ENCODE data around the gene TNXB.
A peak's percentile ranks its signal among the peaks of the same experiment; 100 is the strongest.

TNXB gene

GRCh38 chr6:32153564-32154513 is 44.7 kb upstream of the TNXB start, which contains the start of gene PPT2:
TSS of gene PPT2 (plus strand) at chr6:32154141. CDS start at chr6:32154595, 454 bp downstream.
- Histone ChIP-seq H3K4ac (ENCODE audit: low read length) (peak within 1 kb of the TSS; percentile 26), H3K4me1 (ENCODE audit: control insufficient read depth in 2 of 2, insufficient read depth in 1 of 2, low read depth in 1 of 2, low read length in 2 of 2) (peaks cover 15 to 26% of the 10 kb centered on the region in 2 donors), H3K27me3 (ENCODE audit: control insufficient read depth in 3 of 3, insufficient read depth in 3 of 3, low read depth in 1 of 3, low read length in 3 of 3) (peaks cover 0 to 30% (median 0%) of the 10 kb centered on the region in 3 experiments), H2BK120ac (ENCODE audit: low read depth, low read length) (peak within 1 kb of the TSS; percentile 62), H3K14ac (ENCODE audit: low read length) (peak within 1 kb of the TSS; percentile 86), H3K4me3 (ENCODE audit: low read length in 2 of 2) (peak within 1 kb of the TSS; percentile 60 to 97), H2BK5ac (ENCODE audit: low read length) (peak within 1 kb of the TSS; percentile 90), H2AFZ (ENCODE audit: low read length) (peak within 1 kb of the TSS; percentile 76), H3K9me3 (replicated peaks in 1 of 2; ENCODE audit: control insufficient read depth in 2 of 2, insufficient read depth in 1 of 2, low read depth in 1 of 2, low read length in 2 of 2) (no peaks in the 10 kb centered on the region), H4K8ac (ENCODE audit: low read depth, low read length) (no peak within 1 kb of the TSS), H3K36me3 (replicated peaks in 1 of 2; ENCODE audit: control insufficient read depth in 2 of 2, insufficient read depth in 2 of 2, low read length in 2 of 2) (peaks cover 25 to 38% of the 10 kb centered on the region in 2 donors), H3K27ac (replicated peaks; ENCODE audit: low read length) (peak within 1 kb of the TSS; percentile 89), H4K91ac (ENCODE audit: low read depth, low read length, poor library complexity) (no peak within 1 kb of the TSS), H2AK5ac (ENCODE audit: low read depth, low read length) (peak within 1 kb of the TSS; percentile 88), H3K79me1 (ENCODE audit: low read depth, low read length) (peaks cover 19% of the 10 kb centered on the region), H3K18ac (ENCODE audit: low read length) (peak within 1 kb of the TSS; percentile 94), H3K4me2 (ENCODE audit: insufficient read depth, low read length, poor library complexity, severe bottlenecking) (peak within 1 kb of the TSS; percentile 87), H3K23ac (ENCODE audit: low read depth, low read length, poor library complexity) (peak within 1 kb of the TSS; percentile 89), H2BK15ac (ENCODE audit: low read length) (peak within 1 kb of the TSS; percentile 56), H3K9ac (ENCODE audit: low read depth, low read length, poor library complexity) (peak within 1 kb of the TSS; percentile 95), H2BK12ac (ENCODE audit: low read length) (no peak within 1 kb of the TSS)
- WGBS, 2 donors (ENCODE audit: extremely low coverage in 2 of 2, insufficient read length in 2 of 2, insufficient replicate concordance in 1 of 2), result no CpG with 5 or more reads among the region's 52 CpGs
- DNase-seq (ENCODE audit: low spot score), result peak; percentile 88

GRCh38 chr6:32152769-32153563 is 43.8 kb upstream of the TNXB start:
- Histone ChIP-seq H2BK12ac (ENCODE audit: low read length) (no peak overlapping the region), H3K79me1 (ENCODE audit: low read depth, low read length) (peaks cover 19% of the 10 kb centered on the region), H3K18ac (ENCODE audit: low read length) (peak overlapping the region; percentile 92), H4K8ac (ENCODE audit: low read depth, low read length) (no peak overlapping the region), H3K9ac (ENCODE audit: low read depth, low read length, poor library complexity) (peak overlapping the region; percentile 27), H3K27me3 (ENCODE audit: control insufficient read depth in 3 of 3, insufficient read depth in 3 of 3, low read depth in 1 of 3, low read length in 3 of 3) (peaks cover 0 to 31% (median 0%) of the 10 kb centered on the region in 3 experiments), H3K4ac (ENCODE audit: low read length) (no peak overlapping the region), H3K23ac (ENCODE audit: low read depth, low read length, poor library complexity) (peak overlapping the region; percentile 89), H3K9me3 (replicated peaks in 1 of 2; ENCODE audit: control insufficient read depth in 2 of 2, insufficient read depth in 1 of 2, low read depth in 1 of 2, low read length in 2 of 2) (no peaks in the 10 kb centered on the region), H3K4me2 (ENCODE audit: insufficient read depth, low read length, poor library complexity, severe bottlenecking) (peak overlapping the region; percentile 87), H3K4me3 (ENCODE audit: low read length in 2 of 2) (peak overlapping the region; percentile 60 to 97), H3K36me3 (replicated peaks in 1 of 2; ENCODE audit: control insufficient read depth in 2 of 2, insufficient read depth in 2 of 2, low read length in 2 of 2) (peaks cover 19 to 29% of the 10 kb centered on the region in 2 donors), H4K91ac (ENCODE audit: low read depth, low read length, poor library complexity) (no peak overlapping the region), H2BK5ac (ENCODE audit: low read length) (peak overlapping the region; percentile 77), H2BK15ac (ENCODE audit: low read length) (peak overlapping the region; percentile 56), H3K27ac (replicated peaks; ENCODE audit: low read length) (peak overlapping the region; percentile 89), H2AFZ (ENCODE audit: low read length) (peak overlapping the region; percentile 76), H2AK5ac (ENCODE audit: low read depth, low read length) (no peak overlapping the region), H3K4me1 (ENCODE audit: control insufficient read depth in 2 of 2, insufficient read depth in 1 of 2, low read depth in 1 of 2, low read length in 2 of 2) (peaks cover 15 to 26% of the 10 kb centered on the region in 2 donors), H3K14ac (ENCODE audit: low read length) (no peak overlapping the region), H2BK120ac (ENCODE audit: low read depth, low read length) (no peak overlapping the region)
- no peak for DNase-seq (ENCODE audit: low spot score)
- no CpG with 5 or more reads among the region's 35 CpGs for WGBS, 2 donors (ENCODE audit: extremely low coverage in 2 of 2, insufficient read length in 2 of 2, insufficient replicate concordance in 1 of 2)

GRCh38 chr6:32151863-32152768 is 43.0 kb upstream of the TNXB start, which contains the start of gene PRRT1:
TSS of gene PRRT1 (minus strand) at chr6:32151939. CDS start at chr6:32151827, 112 bp downstream.
- H3K18ac ChIP-seq (ENCODE audit: low read length), result peak within 1 kb of the TSS; percentile 74
- no peak within 1 kb of the TSS for H4K91ac ChIP-seq (ENCODE audit: low read depth, low read length, poor library complexity)
- H2AFZ ChIP-seq (ENCODE audit: low read length), result peak within 1 kb of the TSS; percentile 76
- peaks cover 15 to 26% of the 10 kb centered on the region in 2 donors for H3K4me1 ChIP-seq (ENCODE audit: control insufficient read depth in 2 of 2, insufficient read depth in 1 of 2, low read depth in 1 of 2, low read length in 2 of 2)
- peaks cover 12 to 21% of the 10 kb centered on the region in 2 donors for H3K36me3 ChIP-seq (replicated peaks in 1 of 2; ENCODE audit: control insufficient read depth in 2 of 2, insufficient read depth in 2 of 2, low read length in 2 of 2)
- peaks cover 0 to 33% (median 0%) of the 10 kb centered on the region in 3 experiments for H3K27me3 ChIP-seq (ENCODE audit: control insufficient read depth in 3 of 3, insufficient read depth in 3 of 3, low read depth in 1 of 3, low read length in 3 of 3)
- DNase-seq (ENCODE audit: low spot score), result no peak
- no peak within 1 kb of the TSS for H3K9ac ChIP-seq (ENCODE audit: low read depth, low read length, poor library complexity)
- H2BK12ac ChIP-seq (ENCODE audit: low read length), result peak within 1 kb of the TSS; percentile 47
- peak within 1 kb of the TSS; percentile 3 for H2AK5ac ChIP-seq (ENCODE audit: low read depth, low read length)
- H3K4me3 ChIP-seq (ENCODE audit: low read length in 2 of 2), result peak within 1 kb of the TSS; percentile 60 to 68
- H2BK5ac ChIP-seq (ENCODE audit: low read length), result no peak within 1 kb of the TSS
- H3K79me1 ChIP-seq (ENCODE audit: low read depth, low read length), result peaks cover 16% of the 10 kb centered on the region
- H3K14ac ChIP-seq (ENCODE audit: low read length), result no peak within 1 kb of the TSS
- peak within 1 kb of the TSS; percentile 28 for H2BK120ac ChIP-seq (ENCODE audit: low read depth, low read length)
- no peak within 1 kb of the TSS for H3K4ac ChIP-seq (ENCODE audit: low read length)
- no peak within 1 kb of the TSS for H3K27ac ChIP-seq (replicated peaks; ENCODE audit: low read length)
- no CpG with 5 or more reads among the region's 24 CpGs for WGBS, 2 donors (ENCODE audit: extremely low coverage in 2 of 2, insufficient read length in 2 of 2, insufficient replicate concordance in 1 of 2)
- no peak within 1 kb of the TSS for H2BK15ac ChIP-seq (ENCODE audit: low read length)
- H3K23ac ChIP-seq (ENCODE audit: low read depth, low read length, poor library complexity), result no peak within 1 kb of the TSS
- peak within 1 kb of the TSS; percentile 87 for H3K4me2 ChIP-seq (ENCODE audit: insufficient read depth, low read length, poor library complexity, severe bottlenecking)
- H4K8ac ChIP-seq (ENCODE audit: low read depth, low read length), result no peak within 1 kb of the TSS
- H3K9me3 ChIP-seq (replicated peaks in 1 of 2; ENCODE audit: control insufficient read depth in 2 of 2, insufficient read depth in 1 of 2, low read depth in 1 of 2, low read length in 2 of 2), result no peaks in the 10 kb centered on the region

Data from neuronal stem cell (in vitro differentiated cells).